ENCODE data around the gene AMH.
"Not testable (repeated sequence)": the region's sequence is repeated elsewhere in the genome, so short reads cannot be mapped to it uniquely, and the experiment has no call there.

The AMH gene

DNA sequence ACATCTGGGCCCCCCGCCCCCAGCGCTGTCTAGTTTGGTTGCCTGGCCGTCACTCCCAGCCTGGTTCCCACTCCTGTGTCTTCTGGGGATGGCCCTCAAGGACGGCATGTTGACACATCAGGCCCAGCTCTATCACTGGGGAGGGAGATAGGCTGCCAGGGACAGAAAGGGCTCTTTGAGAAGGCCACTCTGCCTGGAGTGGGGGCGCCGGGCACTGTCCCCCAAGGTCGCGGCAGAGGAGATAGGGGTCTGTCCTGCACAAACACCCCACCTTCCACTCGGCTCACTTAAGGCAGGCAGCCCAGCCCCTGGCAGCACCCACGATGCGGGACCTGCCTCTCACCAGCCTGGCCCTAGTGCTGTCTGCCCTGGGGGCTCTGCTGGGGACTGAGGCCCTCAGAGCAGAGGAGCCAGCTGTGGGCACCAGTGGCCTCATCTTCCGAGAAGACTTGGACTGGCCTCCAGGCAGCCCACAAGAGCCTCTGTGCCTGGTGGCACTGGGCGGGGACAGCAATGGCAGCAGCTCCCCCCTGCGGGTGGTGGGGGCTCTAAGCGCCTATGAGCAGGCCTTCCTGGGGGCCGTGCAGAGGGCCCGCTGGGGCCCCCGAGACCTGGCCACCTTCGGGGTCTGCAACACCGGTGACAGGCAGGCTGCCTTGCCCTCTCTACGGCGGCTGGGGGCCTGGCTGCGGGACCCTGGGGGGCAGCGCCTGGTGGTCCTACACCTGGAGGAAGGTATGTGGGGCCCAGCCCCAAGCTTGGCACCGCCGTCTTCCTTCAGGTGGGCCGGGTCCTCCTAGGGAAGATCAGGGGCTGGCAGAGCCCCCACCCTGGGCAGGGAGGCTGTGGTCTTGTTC lies at the start of gene AMH:
AMH (plus strand) TSS at position 314 of the 857 bp plus-strand sequence; CDS start at position 324, 10 bp downstream.
- Mint-ChIP-seq H3K36me3 (peaks cover 16% of the 10 kb centered on the region), H3K27me3 (peaks cover 47% of the 10 kb centered on the region), H3K27ac (no peak within 1 kb of the TSS), H3K4me3 (no peak within 1 kb of the TSS), H3K4me1 (peaks cover 16% of the 10 kb centered on the region), H3K9me3 (no peaks in the 10 kb centered on the region)
- DNase-seq: no peak
- CTCF ChIA-PET: interaction anchor here (1.8 kb wide), 1 partner anchor 25 kb away, joined by 5 read pairs; no protein-coding TSS in a partner anchor

DNA sequence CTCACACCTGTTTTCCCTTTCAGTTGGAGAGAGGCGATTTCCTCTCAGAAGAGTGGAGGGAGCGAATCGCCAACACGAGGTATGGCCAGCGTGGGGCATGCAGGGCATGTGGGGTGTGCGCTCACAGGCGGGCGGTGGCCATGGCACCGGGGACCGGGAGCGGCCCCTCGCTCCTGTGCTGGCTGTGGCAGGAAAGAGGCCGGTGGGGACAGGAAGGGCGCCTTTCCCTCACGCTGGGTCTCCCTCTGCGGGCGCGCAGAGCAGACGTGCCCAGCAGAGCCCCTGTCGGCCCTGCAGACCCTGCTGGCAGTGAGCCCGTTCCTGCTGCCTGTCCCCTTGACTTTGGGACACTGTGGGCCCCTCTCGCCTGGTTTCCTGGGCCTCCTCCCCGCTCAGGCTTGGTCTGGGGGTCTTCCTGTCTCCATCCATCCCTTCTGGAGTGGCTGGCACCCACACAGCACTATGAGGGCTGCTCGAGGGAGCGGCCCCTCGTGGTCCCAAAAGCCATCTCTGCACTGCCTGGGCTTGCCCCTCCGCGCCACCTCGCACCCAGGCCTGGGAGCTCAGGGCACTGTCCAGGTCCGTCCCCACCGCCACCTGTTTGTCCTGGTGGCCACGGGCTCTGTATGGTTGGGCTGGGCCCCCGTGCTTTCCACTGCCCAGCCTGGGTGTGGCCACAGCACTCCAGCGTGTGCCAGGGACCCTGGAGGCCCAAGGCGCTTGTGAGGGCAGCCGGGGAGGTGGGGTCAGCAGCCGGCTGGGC lies 49.1 kb upstream of the AMH start:
- no peaks in the 10 kb centered on the region for H3K4me1 Mint-ChIP-seq
- no peaks in the 10 kb centered on the region for H3K27me3 Mint-ChIP-seq
- H3K9me3 Mint-ChIP-seq: no peaks in the 10 kb centered on the region
- peaks cover 11% of the 10 kb centered on the region for H3K36me3 Mint-ChIP-seq
- no peak overlapping the region for H3K27ac Mint-ChIP-seq
- H3K4me3 Mint-ChIP-seq: no peak overlapping the region
- DNase-seq: no peak
- CTCF ChIA-PET: interaction anchor here (1.1 kb wide), 1 partner anchor 15 kb away, joined by 3 read pairs; no protein-coding TSS in a partner anchor

DNA sequence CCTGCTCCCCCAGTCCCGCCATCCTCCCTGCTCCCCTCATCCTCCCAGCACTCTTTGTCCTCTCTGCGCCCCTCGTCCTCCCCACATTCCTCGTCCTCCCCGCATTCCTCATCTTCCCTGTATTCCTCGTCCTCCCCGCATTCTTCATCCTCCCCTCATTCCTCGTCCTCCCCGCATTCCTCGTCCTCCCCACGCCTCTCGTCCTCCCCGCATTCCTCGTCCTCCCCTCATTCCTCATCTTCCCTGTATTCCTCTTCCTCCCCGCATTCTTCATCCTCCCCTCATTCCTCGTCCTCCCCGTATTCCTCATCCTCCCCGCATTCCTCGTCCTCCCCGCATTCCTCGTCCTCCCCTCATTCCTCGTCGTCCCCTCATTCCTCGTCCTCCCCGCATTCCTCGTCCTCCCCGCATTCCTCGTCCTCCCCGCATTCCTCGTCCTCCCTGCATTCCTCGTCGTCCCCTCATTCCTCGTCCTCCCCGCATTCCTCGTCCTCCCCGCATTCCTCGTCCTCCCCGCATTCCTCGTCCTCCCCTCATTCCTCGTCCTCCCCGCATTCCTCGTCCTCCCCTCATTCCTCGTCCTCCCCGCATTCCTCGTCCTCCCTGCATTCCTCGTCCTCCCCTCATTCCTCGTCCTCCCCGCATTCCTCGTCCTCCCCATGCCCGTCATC lies 48.4 kb upstream of the AMH start:
- DNase-seq, H3K4me3 Mint-ChIP-seq, H3K27me3 Mint-ChIP-seq, H3K4me1 Mint-ChIP-seq, H3K9me3 Mint-ChIP-seq, CTCF ChIA-PET, H3K27ac Mint-ChIP-seq: not testable (repeated sequence)
- peaks cover 15% of the 10 kb centered on the region for H3K36me3 Mint-ChIP-seq

GRCh38 chr19:2201473-2202148 lies 47.5 kb upstream of the AMH start:
- no peak for DNase-seq
- Mint-ChIP-seq H3K36me3 (peaks cover 16% of the 10 kb centered on the region), H3K4me3 (no peak overlapping the region), H3K27me3 (no peaks in the 10 kb centered on the region), H3K9me3 (no peaks in the 10 kb centered on the region), H3K4me1 (no peaks in the 10 kb centered on the region), H3K27ac (no peak overlapping the region)
- CTCF ChIA-PET: no interaction called here

DNA sequence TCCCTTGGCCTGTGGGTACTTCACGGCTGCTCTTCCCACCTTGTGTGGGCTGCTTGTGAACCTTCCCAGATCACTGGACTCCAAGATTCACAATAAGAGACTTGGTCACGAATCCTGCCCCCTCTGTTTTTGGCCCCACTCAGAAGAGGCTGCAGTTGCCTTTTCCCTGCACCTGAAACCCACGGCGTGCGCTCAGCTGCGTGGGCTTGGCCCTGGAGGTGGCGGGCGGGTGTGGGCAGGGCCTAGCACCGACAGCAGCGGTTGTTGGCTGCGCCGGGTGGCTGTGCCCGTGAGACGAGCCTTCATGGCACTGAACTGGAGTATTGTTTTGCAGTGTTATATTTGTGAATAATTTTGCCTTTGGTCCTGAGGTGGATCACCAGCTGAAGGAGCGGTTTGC lies 46.8 kb upstream of the AMH start:
- no peaks in the 10 kb centered on the region for H3K27me3 Mint-ChIP-seq
- H3K9me3 Mint-ChIP-seq: no peaks in the 10 kb centered on the region
- peaks cover 15% of the 10 kb centered on the region for H3K36me3 Mint-ChIP-seq
- no peak for DNase-seq
- no peak overlapping the region for H3K4me3 Mint-ChIP-seq
- H3K4me1 Mint-ChIP-seq: no peaks in the 10 kb centered on the region
- CTCF ChIA-PET: interaction anchor here (0.6 kb wide), 1 partner anchor 37 kb away, joined by 3 read pairs; no protein-coding TSS in a partner anchor
- no peak overlapping the region for H3K27ac Mint-ChIP-seq

DNA sequence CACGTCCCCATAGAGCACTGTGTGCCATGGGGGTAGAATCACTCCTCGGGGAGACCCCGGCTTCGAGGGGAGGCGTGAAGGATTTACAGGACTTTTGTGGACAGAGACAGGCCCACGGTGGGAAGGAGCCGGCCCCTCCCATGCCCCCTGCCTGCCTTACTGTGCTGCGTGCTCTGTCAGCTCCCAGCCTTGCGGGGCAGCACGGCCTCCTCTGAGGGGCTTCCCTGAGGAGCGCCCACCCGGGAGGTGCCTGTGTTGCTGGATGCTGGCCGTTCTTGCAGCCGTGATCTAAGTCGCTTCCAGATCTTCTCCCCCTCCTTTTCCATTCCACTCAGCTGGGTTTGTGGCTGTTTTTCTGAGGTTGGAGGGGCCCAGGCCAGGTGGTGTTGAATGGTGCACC lies 42.1 kb upstream of the AMH start:
- CTCF ChIA-PET: no interaction called here
- DNase-seq: no peak
- Mint-ChIP-seq H3K4me1 (peaks cover 3% of the 10 kb centered on the region), H3K4me3 (no peak overlapping the region), H3K9me3 (no peaks in the 10 kb centered on the region), H3K36me3 (peaks cover 25% of the 10 kb centered on the region), H3K27ac (no peak overlapping the region), H3K27me3 (no peaks in the 10 kb centered on the region)

- CTCF ChIA-PET: no interaction called here
- H3K27ac Mint-ChIP-seq: no peak overlapping the region
- DNase-seq: peak; percentile 48
- H3K4me1 Mint-ChIP-seq: peaks cover 3% of the 10 kb centered on the region
- H3K36me3 Mint-ChIP-seq: peaks cover 29% of the 10 kb centered on the region
- no peaks in the 10 kb centered on the region for H3K27me3 Mint-ChIP-seq
- H3K9me3 Mint-ChIP-seq: no peaks in the 10 kb centered on the region
- H3K4me3 Mint-ChIP-seq: no peak overlapping the region
Observed at GRCh38 chr19:2207991-2208860, 40.9 kb upstream of the AMH start.

DNA sequence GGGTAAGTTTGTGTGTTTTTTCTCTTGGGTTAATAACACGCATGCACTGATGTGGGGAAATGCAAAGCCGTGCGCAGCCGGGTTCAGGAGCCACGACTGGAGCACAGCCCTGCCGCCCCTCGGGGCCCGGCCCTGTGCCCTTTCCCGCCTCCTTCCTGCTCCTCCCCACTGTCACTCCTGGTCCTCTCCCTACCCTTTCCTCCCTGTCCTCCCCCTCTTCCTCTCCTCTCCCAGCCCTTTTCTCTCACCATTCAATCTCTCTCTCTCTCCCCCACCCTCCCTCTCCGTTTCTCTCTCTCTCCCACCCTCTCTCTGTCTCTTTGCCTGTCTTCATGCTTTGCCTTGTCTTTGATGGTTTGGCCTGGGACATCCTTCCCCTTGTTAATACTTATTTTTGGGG lies 40.1 kb upstream of the AMH start:
- Mint-ChIP-seq H3K27me3 (no peaks in the 10 kb centered on the region), H3K4me3 (no peak overlapping the region), H3K27ac (no peak overlapping the region), H3K4me1 (peaks cover 6% of the 10 kb centered on the region), H3K36me3 (peaks cover 30% of the 10 kb centered on the region), H3K9me3 (no peaks in the 10 kb centered on the region)
- CTCF ChIA-PET: no interaction called here
- no peak for DNase-seq

- H3K27ac Mint-ChIP-seq: no peak overlapping the region
- CTCF ChIA-PET: no interaction called here
- H3K27me3 Mint-ChIP-seq: no peaks in the 10 kb centered on the region
- peaks cover 8% of the 10 kb centered on the region for H3K4me1 Mint-ChIP-seq
- DNase-seq: no peak
- no peaks in the 10 kb centered on the region for H3K9me3 Mint-ChIP-seq
- H3K36me3 Mint-ChIP-seq: peaks cover 25% of the 10 kb centered on the region
- no peak overlapping the region for H3K4me3 Mint-ChIP-seq
Observed at GRCh38 chr19:2209408-2209807, 39.7 kb upstream of the AMH start.

DNA sequence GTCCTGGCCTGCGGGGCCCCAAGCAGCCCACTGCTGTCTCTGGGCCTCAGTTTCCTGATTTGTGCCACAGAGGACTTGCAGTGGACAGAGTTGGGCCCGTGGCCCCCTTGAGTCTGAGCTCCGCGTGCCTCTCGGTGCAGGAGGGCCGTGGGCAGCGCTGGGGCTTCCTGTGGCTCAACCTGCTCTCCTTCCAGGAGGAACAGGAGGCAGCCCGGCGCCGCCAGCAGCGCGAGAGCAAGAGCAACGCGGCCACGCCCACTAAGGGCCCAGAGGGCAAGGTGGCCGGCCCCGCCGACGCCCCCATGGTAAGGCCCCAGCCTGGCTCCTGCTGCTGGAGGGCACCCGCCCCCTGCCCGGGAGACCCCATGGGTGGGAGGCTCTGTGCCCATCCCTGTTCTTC lies 38.9 kb upstream of the AMH start:
- H3K9me3 Mint-ChIP-seq: no peaks in the 10 kb centered on the region
- H3K4me1 Mint-ChIP-seq: peaks cover 16% of the 10 kb centered on the region
- DNase-seq: no peak
- peaks cover 26% of the 10 kb centered on the region for H3K36me3 Mint-ChIP-seq
- H3K4me3 Mint-ChIP-seq: no peak overlapping the region
- H3K27ac Mint-ChIP-seq: no peak overlapping the region
- no peaks in the 10 kb centered on the region for H3K27me3 Mint-ChIP-seq
- CTCF ChIA-PET: no interaction called here

DNA sequence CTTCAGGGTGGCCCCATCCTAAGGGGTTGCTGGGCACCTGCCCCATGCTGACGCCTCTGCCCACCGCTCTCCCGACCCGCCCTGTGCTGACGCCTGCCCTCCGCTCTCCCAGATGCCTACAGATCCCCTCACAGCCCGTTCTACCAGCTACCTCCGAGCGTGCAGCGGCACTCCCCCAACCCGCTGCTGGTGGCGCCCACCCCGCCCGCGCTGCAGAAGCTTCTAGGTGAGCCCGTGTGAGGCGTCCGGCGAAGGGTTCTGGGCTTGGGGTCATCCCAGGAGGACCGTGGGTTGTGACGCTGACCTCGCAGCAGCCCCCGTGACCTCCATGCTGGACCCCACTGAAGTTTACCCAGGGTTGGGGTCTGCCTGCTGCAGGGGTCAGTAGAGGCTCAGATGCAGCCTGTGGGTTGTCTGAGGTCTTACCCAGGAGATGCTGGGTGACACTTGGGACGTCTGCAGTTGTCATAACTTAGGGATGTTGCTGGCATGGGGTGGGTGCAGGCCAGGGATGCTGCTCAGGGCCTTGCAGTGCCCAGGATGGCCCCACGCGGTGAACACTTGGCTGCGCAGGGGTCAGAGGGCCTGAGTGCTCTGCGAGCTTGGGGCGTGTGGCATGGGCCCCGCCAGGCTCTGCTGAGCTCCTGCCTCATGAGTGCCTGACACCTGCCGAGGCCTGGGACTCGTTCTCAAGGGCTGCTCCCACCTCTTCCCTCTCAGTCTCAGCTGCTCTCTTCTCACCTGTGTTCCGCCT lies 38.0 kb upstream of the AMH start:
- no peak overlapping the region for H3K27ac Mint-ChIP-seq
- no peaks in the 10 kb centered on the region for H3K9me3 Mint-ChIP-seq
- peaks cover 24% of the 10 kb centered on the region for H3K4me1 Mint-ChIP-seq
- peaks cover 31% of the 10 kb centered on the region for H3K36me3 Mint-ChIP-seq
- no peaks in the 10 kb centered on the region for H3K27me3 Mint-ChIP-seq
- CTCF ChIA-PET: no interaction called here
- no peak for DNase-seq
- no peak overlapping the region for H3K4me3 Mint-ChIP-seq

- Mint-ChIP-seq H3K4me1 (peaks cover 24% of the 10 kb centered on the region), H3K27ac (no peak overlapping the region), H3K27me3 (no peaks in the 10 kb centered on the region), H3K9me3 (no peaks in the 10 kb centered on the region), H3K4me3 (no peak overlapping the region), H3K36me3 (peaks cover 36% of the 10 kb centered on the region)
- DNase-seq: no peak
- CTCF ChIA-PET: interaction anchor here (1.1 kb wide), 1 partner anchor 20 kb away, joined by 3 read pairs; no protein-coding TSS in a partner anchor
Observed at GRCh38 chr19:2212861-2213711, 36.0 kb upstream of the AMH start.

Data from activated naive CD4-positive, alpha-beta T cell treated with anti-CD3 and anti-CD28 coated beads, Interleukin-2, amount 10 ng/mL, durations not matched to agents 7 days and 5 days (primary cell).